GM19467 (cell line): ENCODE data around the gene CDH13.
A peak's percentile ranks its signal among the peaks of the same experiment; 100 is the strongest.

Source experiments
- ATAC-seq: cut with Tn5 transposase; IDR thresholded peaks from one replicate; pipeline ENCODE4 v1.9.1; 2021; ENCODE audit warnings: mild to moderate bottlenecking, moderate library complexity; ENCODE audit not compliant: unreplicated experiment

CDH13 gene

GRCh38 chr16:82625066-82625968 lies 1.5 kb upstream of the CDH13 start:
- ATAC-seq = no peak

DNA sequence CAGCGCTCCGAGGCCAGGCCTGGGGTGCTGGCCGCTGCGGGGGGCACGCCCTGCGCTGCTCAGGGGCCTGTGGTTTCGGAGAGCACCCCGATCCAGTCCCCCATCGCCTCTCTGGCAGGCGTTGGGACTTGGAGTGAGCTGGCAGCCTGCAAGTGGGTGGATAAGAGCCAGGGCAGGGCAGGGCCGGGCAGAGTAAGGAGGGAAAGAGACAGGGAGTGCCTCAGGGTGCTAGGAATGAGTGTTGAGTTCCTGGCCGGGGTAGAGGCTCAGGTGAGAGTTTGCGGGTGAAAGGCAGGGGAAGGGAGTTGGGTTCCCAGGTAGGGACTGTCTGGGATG lies 1.3 kb downstream of the CDH13 start:
- no peak for ATAC-seq

DNA sequence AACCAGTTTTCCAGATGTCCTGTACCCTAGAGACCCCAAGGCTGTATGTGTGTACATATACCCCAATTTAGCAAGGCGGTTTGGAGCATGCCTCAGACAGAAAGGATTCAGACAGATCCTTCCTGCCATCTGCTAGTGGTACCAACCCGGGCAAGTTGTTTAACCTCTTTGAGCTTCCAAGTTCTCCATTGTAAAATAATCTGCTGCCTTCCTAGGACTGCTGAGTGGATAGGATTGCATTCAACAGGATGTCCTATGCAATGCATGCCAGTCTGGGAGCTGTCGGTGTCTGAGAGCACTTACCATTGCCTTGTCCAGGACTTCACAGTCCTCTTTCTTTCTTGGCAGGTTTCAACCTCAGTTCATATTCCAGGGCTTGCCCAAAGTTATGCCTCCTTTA lies 1.9 kb downstream of the CDH13 start:
- ATAC-seq = no peak

- no peak for ATAC-seq
Measured at GRCh38 chr16:82629441-82630027, 2.8 kb downstream of the CDH13 start.

DNA sequence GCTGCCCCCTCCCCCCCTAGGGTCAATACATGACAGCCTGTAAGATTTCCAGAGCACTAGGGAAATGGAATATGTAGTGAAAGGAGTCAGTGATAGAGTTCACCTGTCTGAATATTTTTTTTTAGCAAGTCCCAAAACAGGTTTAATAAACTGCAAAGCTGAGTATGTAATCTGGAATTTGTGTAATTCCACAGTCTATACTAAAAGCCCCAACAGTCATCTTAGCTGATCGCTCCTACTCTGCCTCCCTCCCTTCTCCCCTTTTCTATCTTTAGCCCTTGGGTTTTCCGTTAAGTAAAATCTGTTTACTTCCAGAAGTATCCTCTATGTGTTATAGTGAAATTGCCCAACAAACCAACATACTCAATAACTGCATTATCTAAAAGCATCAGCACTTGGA lies 3.5 kb downstream of the CDH13 start:
- no peak for ATAC-seq

- no peak for ATAC-seq
Measured at GRCh38 chr16:82630688-82631087, 3.9 kb downstream of the CDH13 start.

GRCh38 chr16:82631701-82632685 lies 5.2 kb downstream of the CDH13 start:
- no peak for ATAC-seq

GRCh38 chr16:82633964-82634600 lies 7.3 kb downstream of the CDH13 start:
- ATAC-seq = no peak

GRCh38 chr16:82634955-82635610 lies 8.3 kb downstream of the CDH13 start:
- no peak for ATAC-seq

DNA sequence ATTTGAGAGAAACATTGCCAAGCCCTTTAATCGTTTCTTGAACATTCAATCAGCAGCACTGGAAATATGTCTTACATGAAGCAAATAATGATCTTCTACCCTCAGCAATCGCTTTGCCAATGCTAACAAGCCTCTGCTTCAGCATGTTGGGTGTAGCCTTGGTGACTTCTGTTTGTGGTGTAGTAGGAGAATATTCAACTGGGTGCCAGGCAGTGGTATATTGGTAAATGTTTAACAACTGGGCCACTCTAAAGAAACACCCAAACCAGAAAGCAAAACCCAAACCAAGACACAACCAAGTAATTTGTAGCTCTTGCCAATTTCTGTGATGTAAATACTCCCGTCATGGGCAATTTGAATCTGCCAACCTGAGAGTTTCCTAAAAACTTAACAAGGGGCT lies 9.7 kb downstream of the CDH13 start:
- ATAC-seq = no peak

GRCh38 chr16:82636958-82637357 lies 10.2 kb downstream of the CDH13 start:
- no peak for ATAC-seq

GRCh38 chr16:82638095-82638798 lies 11.5 kb downstream of the CDH13 start:
- ATAC-seq = no peak

- ATAC-seq = no peak
Measured at GRCh38 chr16:82639263-82639662, 12.5 kb downstream of the CDH13 start.

- ATAC-seq = peak; percentile 52
Measured at GRCh38 chr16:82639666-82640336, 13.0 kb downstream of the CDH13 start.

GRCh38 chr16:82641336-82641984 lies 14.7 kb downstream of the CDH13 start:
- ATAC-seq = no peak

DNA sequence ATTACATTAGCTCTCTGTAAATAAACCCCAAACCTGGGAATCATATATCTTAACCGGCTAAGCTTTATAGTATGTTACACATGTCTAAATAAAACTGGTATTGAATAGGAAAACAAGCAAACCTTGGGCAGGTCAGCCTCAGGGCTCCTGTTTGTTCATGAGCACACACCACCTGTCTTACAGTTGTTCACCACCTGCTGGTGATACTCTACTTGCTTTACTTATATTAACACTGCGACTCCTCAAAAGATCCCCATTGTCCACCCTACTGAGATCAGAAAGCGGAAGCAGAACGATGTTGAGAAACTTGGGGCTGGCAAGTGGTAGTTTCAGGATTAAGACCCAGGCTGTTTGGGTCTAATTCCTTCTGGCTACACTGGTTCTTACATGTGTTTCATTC lies 16.4 kb downstream of the CDH13 start:
- ATAC-seq = no peak

DNA sequence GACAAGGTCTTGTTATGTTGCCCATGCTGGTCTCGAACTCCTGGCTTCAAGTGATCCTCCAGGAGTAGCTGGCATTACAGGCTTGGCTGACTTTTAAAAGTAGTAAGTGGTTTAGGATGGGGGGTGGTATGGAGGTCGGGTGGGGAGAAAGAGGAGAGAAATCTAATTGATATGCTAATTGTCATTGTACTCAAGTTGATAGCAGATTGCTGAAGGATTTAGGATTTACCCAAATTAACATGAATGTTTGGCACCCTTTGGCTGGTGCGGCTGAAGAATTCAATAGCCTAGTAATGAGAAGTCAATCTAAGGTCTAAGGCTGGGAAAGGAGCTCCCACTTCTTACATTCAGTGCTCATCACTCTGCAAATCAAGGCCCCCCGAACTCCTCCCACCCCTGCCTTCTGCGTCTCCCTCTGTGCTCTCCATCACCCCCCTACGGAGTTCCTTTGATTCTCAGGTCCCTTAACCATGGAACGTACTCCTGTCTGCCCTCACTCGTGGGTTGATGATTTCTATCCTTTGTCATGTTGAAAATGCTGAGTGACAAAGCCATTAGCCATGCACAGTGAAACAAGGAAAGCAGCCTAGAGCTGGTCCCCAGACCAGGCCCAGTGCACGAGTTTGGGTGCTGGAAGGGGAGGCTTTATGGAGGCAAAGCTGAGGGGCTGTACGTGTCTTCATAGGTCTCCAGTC lies 17.3 kb downstream of the CDH13 start:
- no peak for ATAC-seq

DNA sequence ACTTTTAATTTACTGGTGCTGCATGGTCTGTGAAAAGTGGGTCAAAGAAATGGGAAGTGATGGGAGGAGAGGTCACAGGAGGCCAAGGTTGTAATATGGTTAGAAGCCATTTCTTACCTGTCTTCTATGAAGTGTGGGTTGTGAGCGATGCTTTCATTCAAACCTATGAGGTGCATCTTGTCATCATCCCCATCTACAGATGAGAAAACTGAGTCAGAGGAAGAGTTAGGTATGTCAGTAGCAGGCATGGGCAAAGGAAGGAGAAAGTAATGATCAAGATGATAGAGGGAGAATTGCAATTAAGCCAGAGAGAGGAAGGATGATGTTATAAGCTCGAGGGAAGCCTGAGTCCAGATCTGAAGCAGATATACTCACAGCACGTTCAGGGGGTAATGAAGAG lies 19.7 kb downstream of the CDH13 start:
- ATAC-seq = no peak
